Hippocampal formation (tissue), 2 donors: ENCODE results near the gene OR6S1.
"Not testable (repeated sequence)": the region's sequence is repeated elsewhere in the genome, so short reads cannot be mapped to it uniquely, and the experiment has no call there.

Experiments
- DNase-seq, 2 donors: peaks; one replicate each; lab custom pipeline; 2025; lab: John Stamatoyannopoulos, UW

Gene OR6S1

DNA sequence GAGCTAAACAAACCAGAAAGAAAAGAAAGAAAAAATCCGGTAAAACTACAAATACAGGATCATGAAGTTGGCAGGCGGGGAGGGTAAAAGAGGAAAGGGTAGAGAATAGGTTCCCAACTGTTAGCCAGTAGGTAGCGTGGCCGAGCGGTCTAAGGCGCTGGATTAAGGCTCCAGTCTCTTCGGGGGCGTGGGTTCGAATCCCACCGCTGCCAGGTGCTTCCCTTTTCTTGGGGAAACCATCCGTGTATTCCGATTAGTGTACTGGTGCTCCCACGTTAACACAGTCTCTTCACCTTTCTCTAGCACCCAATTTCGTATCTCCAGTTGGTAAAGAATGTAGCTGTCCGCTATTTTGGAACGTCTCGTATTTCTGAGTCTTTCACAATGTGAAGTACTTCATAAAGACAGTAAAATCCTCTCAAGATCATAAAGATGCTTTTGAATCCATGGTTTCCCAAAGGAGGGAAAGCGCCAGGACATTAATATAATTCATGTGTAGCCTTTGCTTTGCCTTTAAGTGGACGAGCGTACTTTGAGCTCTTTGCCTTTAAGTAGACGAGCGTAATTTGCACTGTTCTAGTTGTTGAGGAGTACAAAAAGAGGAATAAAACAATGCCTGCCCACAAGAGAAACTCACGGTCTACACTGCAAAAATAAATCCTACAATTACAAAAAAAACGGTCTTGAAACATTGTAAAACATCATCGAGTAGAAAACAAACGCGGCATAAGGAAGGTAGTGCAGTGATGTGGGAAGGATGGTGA, 31.3 kb downstream of the OR6S1 start:
- DNase-seq = peak; percentile 63 to 68

DNA sequence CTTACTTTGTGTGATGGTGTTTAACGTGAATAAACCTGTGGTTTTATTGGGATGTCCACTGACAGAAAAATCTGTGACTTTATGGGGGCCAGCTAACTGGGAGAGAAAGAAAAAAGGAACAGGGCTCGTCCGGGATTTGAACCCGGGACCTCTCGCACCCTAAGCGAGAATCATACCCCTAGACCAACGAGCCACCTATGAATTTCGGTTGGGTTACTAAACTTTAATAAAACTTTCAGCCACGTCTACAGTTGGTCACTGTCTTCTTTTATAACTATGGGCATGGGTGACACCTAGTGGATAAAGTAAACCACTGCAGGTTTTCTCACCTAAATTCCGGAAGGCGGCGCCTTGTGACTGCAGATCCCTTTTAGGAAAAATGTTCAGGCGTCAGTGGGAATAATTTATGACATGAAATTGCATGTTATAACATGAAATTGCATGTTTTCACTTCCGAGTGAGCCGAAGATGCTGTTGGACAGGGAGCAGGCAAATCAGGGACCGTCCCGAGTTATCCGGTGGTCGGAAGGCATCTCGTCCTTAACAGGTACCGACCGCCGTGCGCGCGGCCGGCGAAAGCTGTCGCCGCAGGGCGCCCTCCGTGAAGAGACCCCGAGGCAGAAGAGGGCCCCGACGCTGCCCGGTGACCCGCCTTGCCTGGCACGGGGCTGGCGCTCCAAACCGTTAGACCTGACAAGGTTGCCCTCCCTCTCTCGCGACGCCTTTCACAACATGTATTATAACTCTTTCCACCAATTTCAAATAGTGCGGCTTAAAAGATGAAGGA, 32.1 kb downstream of the OR6S1 start:
- peak; percentile 54 to 90 for DNase-seq

DNA sequence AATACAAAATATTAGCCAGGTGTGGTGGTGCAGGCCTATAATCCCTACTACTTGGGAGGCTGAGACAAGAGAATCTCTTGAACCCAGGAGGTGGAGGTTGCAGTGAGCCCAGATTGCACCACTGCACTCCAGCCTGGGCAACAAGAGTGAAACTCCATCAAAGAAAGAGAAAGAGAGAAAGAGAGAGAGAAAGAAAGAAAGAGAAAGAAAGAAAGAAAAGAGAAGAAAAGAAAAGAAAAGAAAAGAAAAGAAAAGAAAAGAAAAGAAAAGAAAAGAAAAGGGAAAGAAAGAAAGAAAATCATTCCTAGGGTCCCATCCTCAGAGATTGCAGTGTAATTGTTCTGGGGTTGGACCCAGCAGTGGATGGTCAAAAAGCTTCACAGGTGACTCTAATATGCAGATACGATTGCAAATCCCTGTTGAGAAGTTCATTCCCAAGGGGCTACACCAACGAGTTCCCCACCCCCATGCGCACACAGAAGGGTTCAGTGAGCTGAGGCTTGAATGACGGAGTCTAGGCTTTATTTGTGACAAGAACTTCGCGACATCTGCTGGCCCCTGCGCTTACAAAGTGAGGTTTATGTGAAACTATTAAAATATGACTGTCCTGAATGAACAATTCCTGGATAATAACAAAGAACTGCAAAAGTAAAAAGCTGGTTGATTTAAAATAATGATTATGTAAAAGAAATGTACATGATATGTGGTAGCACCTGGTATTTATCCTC, 32.9 kb downstream of the OR6S1 start:
- no peak for DNase-seq

DNA sequence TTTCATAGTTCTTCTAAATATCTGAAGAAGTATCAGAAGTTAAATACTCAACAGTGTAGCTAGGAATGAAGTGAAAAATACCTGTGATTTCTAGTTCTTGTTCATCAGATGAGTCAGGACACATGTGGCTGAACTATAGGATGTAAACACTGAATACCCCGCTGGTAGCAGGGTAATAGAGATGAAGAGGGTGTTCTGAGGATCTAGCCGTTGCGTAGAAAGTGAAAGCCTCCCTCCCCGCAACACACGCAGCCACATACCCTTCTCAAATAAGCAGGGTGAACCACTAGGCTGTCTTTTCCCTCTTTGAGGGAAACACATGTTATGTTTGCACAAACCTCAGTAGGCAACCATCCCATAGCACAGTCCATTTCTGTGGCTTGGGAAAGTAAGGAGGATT, 33.9 kb downstream of the OR6S1 start:
- DNase-seq = no peak

DNA sequence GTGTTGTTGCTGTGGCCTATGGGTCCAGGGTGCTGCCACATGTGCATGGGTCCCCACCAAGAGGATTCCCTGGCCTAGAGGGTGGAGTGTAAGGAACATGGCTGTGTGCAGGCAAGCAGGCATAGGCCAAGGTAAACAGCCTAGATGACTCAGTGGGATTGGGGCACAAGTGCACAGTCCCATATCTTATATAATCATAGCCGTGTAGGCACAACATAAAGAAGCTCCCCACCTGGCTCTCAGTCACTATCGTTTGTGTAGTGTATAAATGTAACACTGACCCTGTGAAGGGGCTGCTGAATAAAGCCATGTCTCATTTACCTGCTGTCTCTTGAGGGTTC, 34.6 kb downstream of the OR6S1 start:
- DNase-seq = no peak

DNA sequence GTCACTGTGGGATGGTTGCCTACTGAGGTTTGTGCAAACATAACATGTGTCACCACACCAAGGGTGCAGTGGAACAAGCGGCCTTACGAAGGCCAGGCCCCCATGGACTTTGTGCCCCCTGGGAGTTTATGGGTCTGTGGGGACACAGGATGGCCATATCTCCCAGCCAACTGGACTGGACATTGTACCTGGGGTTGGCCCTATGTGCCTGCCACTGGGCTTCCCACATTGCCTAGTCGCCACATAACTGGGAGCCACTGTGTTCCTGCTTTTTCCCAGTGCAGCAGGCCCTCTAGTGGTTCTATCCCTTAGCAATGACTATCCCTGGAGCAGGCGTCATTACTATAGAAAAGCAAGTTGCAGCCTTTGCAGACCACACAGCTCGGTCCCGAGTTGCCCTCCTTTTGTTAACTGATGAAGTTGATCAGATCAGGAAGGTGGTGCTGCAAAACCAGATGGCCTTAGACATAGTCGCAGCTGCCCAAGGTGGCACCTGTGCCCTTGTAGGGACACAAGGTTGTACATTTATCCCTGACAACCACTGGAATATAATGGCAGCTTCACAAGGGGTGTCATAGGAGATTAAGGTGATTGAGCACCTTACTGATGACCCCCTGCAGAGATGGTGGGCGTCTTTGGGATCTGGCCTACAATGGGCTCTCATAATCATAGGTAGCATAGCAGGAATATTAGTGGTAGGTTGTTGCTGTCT, 35.1 kb downstream of the OR6S1 start:
- peak; percentile 2 to 8 for DNase-seq

DNA sequence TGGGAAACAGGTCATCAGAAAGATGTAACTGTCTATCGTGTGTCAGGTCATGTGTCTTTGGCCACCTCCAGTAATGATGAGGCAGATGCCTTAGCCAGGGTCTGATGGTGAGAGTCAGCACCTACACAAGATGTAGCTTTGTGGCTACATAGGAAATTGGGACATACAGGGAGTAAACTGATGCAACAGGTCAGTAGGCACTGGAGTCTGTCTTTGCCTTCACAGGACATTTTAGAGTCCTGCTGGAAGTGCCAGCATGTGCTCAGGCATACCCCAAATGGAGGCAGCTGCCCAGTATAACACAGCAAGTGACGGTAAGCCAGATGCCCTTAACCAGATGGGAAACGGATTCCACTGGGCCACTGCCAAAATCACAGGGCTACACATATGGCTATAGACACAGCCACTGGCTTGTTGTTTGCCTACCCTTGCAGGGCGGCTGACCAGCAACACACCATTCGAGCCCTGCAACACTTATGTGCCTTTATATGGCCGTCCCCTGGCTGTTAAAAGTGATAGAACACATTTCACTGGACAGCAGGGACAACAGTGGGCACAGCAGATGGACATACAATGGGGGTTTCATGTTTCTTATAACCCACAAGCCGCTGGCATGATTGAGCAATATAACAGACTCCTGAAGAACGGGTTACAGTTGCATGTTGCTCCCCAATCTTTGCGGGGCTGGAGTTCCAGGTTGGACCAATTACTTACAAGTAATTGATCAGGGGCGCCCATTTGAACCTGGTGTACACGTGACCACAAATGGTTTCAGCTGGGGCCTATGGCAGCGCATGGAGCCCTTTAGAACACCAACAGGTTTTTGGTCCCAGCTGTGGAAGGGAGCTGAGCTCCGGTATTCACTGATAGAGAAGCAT, 37.4 kb downstream of the OR6S1 start:
- no peak for DNase-seq

DNA sequence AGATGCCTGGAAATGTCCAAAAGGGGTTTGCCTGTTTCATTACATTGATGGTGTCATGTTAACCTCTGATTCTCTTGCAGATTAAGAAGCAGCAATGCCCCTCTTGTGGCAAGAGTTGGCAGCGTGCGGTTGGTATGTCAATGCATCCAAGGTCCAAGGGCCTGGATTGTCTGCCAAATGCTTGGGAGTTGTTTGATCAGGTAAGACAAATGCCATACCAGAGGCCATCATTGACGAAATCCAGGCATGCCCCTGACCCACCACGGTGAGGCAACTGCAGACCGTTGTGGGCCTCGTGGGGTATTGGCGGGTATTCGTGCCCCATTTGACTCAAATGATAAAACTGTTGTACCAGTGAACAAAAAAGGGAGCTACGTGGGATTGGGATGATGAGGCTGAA, 38.9 kb downstream of the OR6S1 start:
- no peak for DNase-seq

DNA sequence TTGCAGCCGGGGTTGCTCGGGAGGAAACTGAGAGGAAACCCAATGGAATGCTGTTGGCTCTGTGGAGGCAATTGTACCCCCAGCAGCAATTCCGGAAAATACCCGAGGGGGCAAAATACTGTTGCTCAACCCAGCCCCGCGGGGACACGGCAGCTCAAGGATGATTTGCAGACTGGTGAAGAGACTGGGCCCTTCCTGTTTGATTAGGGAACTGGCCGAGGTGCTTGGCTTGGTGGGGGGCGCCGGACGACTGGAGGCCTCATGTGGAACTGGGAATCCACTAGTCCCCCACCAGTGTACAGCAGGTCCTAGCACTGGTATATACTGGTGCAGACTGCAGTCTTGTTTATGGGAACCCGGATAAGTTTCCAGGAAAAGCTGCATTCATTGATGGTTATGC, 40.0 kb downstream of the OR6S1 start:
- DNase-seq = no peak

DNA sequence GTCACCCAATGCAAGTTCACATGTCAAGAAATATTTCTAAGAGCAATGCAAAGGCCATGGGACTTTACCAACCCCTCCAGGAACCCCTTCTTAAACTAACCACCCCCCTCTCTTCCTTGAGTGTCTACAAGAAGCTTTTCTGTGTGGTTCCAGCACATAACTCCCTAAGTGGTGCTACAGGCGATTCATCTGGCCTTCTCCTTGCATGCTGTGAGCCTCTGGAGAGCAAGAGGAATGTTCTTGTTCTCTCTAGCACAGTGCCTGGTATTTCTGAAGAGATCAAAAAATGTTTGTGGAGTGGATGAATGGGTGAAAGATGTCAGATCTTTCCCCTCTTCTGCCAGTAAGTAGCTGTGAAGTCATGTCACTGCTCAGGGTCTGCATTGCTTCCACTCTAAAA, 44.4 kb downstream of the OR6S1 start:
- no peak for DNase-seq

DNA sequence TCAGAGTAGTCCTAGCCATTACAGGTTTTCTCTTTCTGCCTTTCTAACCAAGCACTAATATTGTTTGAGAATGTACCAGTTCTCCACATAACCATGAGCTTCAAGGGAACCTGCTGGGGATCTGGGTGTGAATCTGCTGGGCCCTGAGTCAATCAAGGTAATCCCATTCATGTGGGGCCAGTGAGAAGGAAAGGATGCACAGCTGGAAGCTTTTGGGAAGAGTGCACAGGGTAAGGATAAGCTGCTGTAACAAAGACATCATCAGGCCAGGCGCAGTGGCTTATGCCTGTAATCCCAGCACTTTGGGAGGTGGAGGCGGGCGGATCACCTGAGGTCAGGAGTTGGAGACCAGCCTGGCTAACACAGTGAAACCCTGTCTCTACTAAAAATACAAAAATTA, 45.8 kb downstream of the OR6S1 start:
- DNase-seq = not testable (repeated sequence)

DNA sequence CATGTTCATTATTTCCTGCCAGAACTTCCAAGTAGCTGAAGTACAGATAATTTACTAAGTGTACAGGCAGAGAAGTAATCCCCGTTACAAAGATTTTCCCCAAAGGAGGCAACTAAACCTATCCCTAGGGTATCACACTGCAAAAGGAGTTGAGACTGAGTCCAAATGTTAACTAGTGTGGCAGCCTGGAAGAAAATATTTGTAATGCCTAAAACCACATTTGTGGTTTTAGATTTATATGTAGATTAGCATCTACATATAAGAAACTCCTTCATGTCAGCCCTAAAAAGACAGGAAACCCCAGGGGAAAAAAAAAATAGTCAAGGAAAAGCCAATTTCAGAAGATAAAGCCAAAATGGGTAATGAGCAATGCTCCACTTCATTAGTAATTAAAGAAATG, 48.9 kb downstream of the OR6S1 start:
- no peak for DNase-seq

DNA sequence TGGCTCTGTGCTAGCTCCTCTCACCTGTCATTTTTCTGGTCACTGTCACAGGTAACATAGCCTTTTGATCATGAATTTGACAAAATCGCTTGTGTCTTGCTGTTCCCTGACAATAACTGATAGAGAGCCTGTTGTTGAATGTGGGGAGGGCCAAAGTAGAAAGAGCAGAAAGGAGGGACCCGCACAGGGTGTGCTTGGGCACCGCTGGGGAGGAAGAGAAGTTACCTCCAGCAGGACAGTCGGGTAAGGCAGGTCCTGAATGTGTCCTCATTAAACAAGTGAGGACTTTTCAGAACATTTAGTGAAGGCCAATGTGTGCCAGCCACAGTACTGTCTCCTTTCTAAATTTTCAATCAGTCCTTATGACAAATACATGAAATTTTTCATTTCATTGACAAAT, 50.3 kb downstream of the OR6S1 start, which contains the start of gene RNASE12:
RNASE12 (minus strand) TSS at position 142 of the 400 bp plus-strand sequence. CDS start 653 bp downstream, outside the sequence.
- no peak for DNase-seq
